Stimulated activated CD4-positive, alpha-beta T cell treated with anti-CD3 and anti-CD28 coated beads, Interleukin-2, amount 100 ng/mL, for 4 hours (primary cell): ENCODE measurements around the gene MPHOSPH9.
A peak's percentile ranks its signal among the peaks of the same experiment; 100 is the strongest.
"Not testable (repeated sequence)": the region's sequence is repeated elsewhere in the genome, so short reads cannot be mapped to it uniquely, and the experiment has no call there.

Source experiments
- DNase-seq: peaks from one replicate; pipeline ENCODE4 v3.0.0-alpha.2; 2020; ENCODE audit warnings: low read depth

The MPHOSPH9 gene

GRCh38 chr12:123254853-123255446, 22.0 kb upstream of the MPHOSPH9 start:
- DNase-seq = no peak

GRCh38 chr12:123253641-123254459, 20.9 kb upstream of the MPHOSPH9 start:
- no peak for DNase-seq

GRCh38 chr12:123252365-123252764, 19.4 kb upstream of the MPHOSPH9 start:
- DNase-seq = not testable (repeated sequence)

- no peak for DNase-seq
Measured at GRCh38 chr12:123251403-123252076, 18.6 kb upstream of the MPHOSPH9 start.

GRCh38 chr12:123250471-123251383, 17.8 kb upstream of the MPHOSPH9 start:
- DNase-seq = no peak

- not testable (repeated sequence) for DNase-seq
Measured at GRCh38 chr12:123248996-123249741, 16.2 kb upstream of the MPHOSPH9 start.

GRCh38 chr12:123248129-123248528, 15.2 kb upstream of the MPHOSPH9 start:
- not testable (repeated sequence) for DNase-seq

GRCh38 chr12:123245678-123246077, 12.7 kb upstream of the MPHOSPH9 start:
- DNase-seq = no peak

- DNase-seq = no peak
Measured at GRCh38 chr12:123243671-123244262, 10.8 kb upstream of the MPHOSPH9 start.

GRCh38 chr12:123242116-123242904, 9.4 kb upstream of the MPHOSPH9 start:
- DNase-seq = no peak

- DNase-seq = no peak
Measured at GRCh38 chr12:123238961-123239360, 6.0 kb upstream of the MPHOSPH9 start.

- no peak for DNase-seq
Measured at GRCh38 chr12:123238330-123238682, 5.4 kb upstream of the MPHOSPH9 start.

- peak; percentile 62 for DNase-seq
Measured at GRCh38 chr12:123237646-123238329, 4.8 kb upstream of the MPHOSPH9 start.

- no peak for DNase-seq
Measured at GRCh38 chr12:123233505-123234308, 766 bp upstream of the MPHOSPH9 start.

- DNase-seq = no peak
Measured at GRCh38 chr12:123232472-123232806, 502 bp downstream of the MPHOSPH9 start.

GRCh38 chr12:123231931-123232330, 1.0 kb downstream of the MPHOSPH9 start:
- no peak for DNase-seq

GRCh38 chr12:123229051-123229450, 3.9 kb downstream of the MPHOSPH9 start:
- DNase-seq = no peak

- DNase-seq = no peak
Measured at GRCh38 chr12:123227581-123228258, 5.2 kb downstream of the MPHOSPH9 start.
